ENCODE results near the gene IMP3. TPM values are rescaled to one million over a fixed set of nuclear protein-coding genes. Genes with fewer than 3 reads are reported as not detected.

Gene IMP3
- total RNA-seq, 1 donor from 2014 or later = 43.3 TPM

GRCh38 chr15:75675579-75676404 is 35.8 kb upstream of the IMP3 start:
- DNase-seq (ENCODE audit: missing footprints) (no peak), ATAC-seq (no peak)
- intact Hi-C loops (cut with DNase I) = loop anchor here (2.0 kb wide), 1 partner anchor 37 kb away; no protein-coding TSS in a partner anchor

GRCh38 chr15:75674366-75674765 is 34.3 kb upstream of the IMP3 start:
- no peak for ATAC-seq
- intact Hi-C loops (cut with DNase I) = loop anchor here (2.0 kb wide), 1 partner anchor 36 kb away; no protein-coding TSS in a partner anchor

GRCh38 chr15:75673426-75674235 is 33.6 kb upstream of the IMP3 start:
- DNase-seq (ENCODE audit: missing footprints) (peak; percentile 92), ATAC-seq (peak; percentile 84)
- intact Hi-C loops (cut with DNase I) = loop anchor here (2.0 kb wide), 1 partner anchor 35 kb away; no protein-coding TSS in a partner anchor

More at GRCh38 chr15:75674366-75674765, 34.3 kb upstream of the IMP3 start:
- DNase-seq (ENCODE audit: missing footprints) = no peak

GRCh38 chr15:75672646-75673425 is 32.8 kb upstream of the IMP3 start:
- no peak for DNase-seq (ENCODE audit: missing footprints)
- ATAC-seq = peak; percentile 36
- intact Hi-C loops (cut with DNase I) = no loop called here

GRCh38 chr15:75671730-75672602 is 31.9 kb upstream of the IMP3 start:
- DNase-seq (ENCODE audit: missing footprints) (no peak), ATAC-seq (no peak)
- intact Hi-C loops (cut with DNase I) = no loop called here

- DNase-seq (ENCODE audit: missing footprints) = no peak
- no peak for ATAC-seq
- intact Hi-C loops (cut with DNase I) = no loop called here
Observed at GRCh38 chr15:75669879-75670212, 29.8 kb upstream of the IMP3 start.

- no peak for ATAC-seq
- intact Hi-C loops (cut with DNase I) = no loop called here
- DNase-seq (ENCODE audit: missing footprints) = no peak
Observed at GRCh38 chr15:75669191-75669878, 29.3 kb upstream of the IMP3 start.

- intact Hi-C loops (cut with DNase I) = no loop called here
- DNase-seq (ENCODE audit: missing footprints) (no peak), ATAC-seq (peak; percentile 61)
Observed at GRCh38 chr15:75666823-75667501, 26.9 kb upstream of the IMP3 start.

- DNase-seq (ENCODE audit: missing footprints) (no peak), ATAC-seq (no peak)
- intact Hi-C loops (cut with DNase I) = no loop called here
Observed at GRCh38 chr15:75663931-75664421, 24.0 kb upstream of the IMP3 start.

GRCh38 chr15:75662823-75663519 is 22.9 kb upstream of the IMP3 start:
- DNase-seq (ENCODE audit: missing footprints) (no peak), ATAC-seq (no peak)

GRCh38 chr15:75661756-75662140 is 21.7 kb upstream of the IMP3 start:
- intact Hi-C loops (cut with DNase I) = no loop called here
- ATAC-seq = no peak
- no peak for DNase-seq (ENCODE audit: missing footprints)

More at GRCh38 chr15:75662823-75663519, 22.9 kb upstream of the IMP3 start:
- intact Hi-C loops (cut with DNase I) = no loop called here

GRCh38 chr15:75661100-75661755 is 21.2 kb upstream of the IMP3 start:
- intact Hi-C loops (cut with DNase I) = no loop called here
- peak; percentile 93 for ATAC-seq
- peak; percentile 92 for DNase-seq (ENCODE audit: missing footprints)

- ATAC-seq (no peak), DNase-seq (ENCODE audit: missing footprints) (no peak)
- intact Hi-C loops (cut with DNase I) = no loop called here
Observed at GRCh38 chr15:75659928-75660645, 20.1 kb upstream of the IMP3 start.

GRCh38 chr15:75659141-75659771 is 19.2 kb upstream of the IMP3 start:
- intact Hi-C loops (cut with DNase I) = no loop called here
- no peak for ATAC-seq
- DNase-seq (ENCODE audit: missing footprints) = peak; percentile 64

GRCh38 chr15:75656813-75657212 is 16.8 kb upstream of the IMP3 start:
- DNase-seq (ENCODE audit: missing footprints) = no peak
- ATAC-seq = no peak
- intact Hi-C loops (cut with DNase I) = no loop called here

All from Right ventricle myocardium inferior (tissue), 1 donor.